Inflammatory macrophage treated with lipopolysaccharide for 4 hours (primary cell): ENCODE data around the gene MBD5.
A peak's percentile ranks its signal among the peaks of the same experiment; 100 is the strongest.

Source experiments
- DNase-seq: peaks from one replicate; pipeline ENCODE4 v3.0.0-alpha.2; 2020

MBD5 gene

GRCh38 chr2:148234143-148234542 lies 213.3 kb downstream of the MBD5 start:
- no peak for DNase-seq

- DNase-seq, result no peak
Measured at GRCh38 chr2:148237911-148238310, 217.0 kb downstream of the MBD5 start.

GRCh38 chr2:148238561-148238960 lies 217.7 kb downstream of the MBD5 start:
- no peak for DNase-seq

GRCh38 chr2:148240838-148241237 lies 219.9 kb downstream of the MBD5 start:
- DNase-seq, result no peak

GRCh38 chr2:148244593-148245292 lies 223.9 kb downstream of the MBD5 start:
- DNase-seq, result no peak

- DNase-seq, result no peak
Measured at GRCh38 chr2:148251993-148252392, 231.1 kb downstream of the MBD5 start.

- no peak for DNase-seq
Measured at GRCh38 chr2:148252646-148253045, 231.8 kb downstream of the MBD5 start.

- no peak for DNase-seq
Measured at GRCh38 chr2:148253685-148254084, 232.8 kb downstream of the MBD5 start.

GRCh38 chr2:148255929-148256328 lies 235.0 kb downstream of the MBD5 start:
- no peak for DNase-seq

- no peak for DNase-seq
Measured at GRCh38 chr2:148257276-148257675, 236.4 kb downstream of the MBD5 start.

- no peak for DNase-seq
Measured at GRCh38 chr2:148258124-148258523, 237.2 kb downstream of the MBD5 start.

GRCh38 chr2:148259674-148260073 lies 238.8 kb downstream of the MBD5 start:
- no peak for DNase-seq

GRCh38 chr2:148263890-148264289 lies 243.0 kb downstream of the MBD5 start:
- DNase-seq, result no peak

GRCh38 chr2:148273158-148273691 lies 252.3 kb downstream of the MBD5 start:
- DNase-seq, result no peak

GRCh38 chr2:148279216-148279615 lies 258.3 kb downstream of the MBD5 start:
- DNase-seq, result no peak

GRCh38 chr2:148282201-148282600 lies 261.3 kb downstream of the MBD5 start:
- DNase-seq, result peak; percentile 12

GRCh38 chr2:148292431-148292830 lies 271.5 kb downstream of the MBD5 start:
- DNase-seq, result no peak

- DNase-seq, result peak; percentile 25
Measured at GRCh38 chr2:148298196-148298595, 277.3 kb downstream of the MBD5 start.

- DNase-seq, result no peak
Measured at GRCh38 chr2:148299616-148300015, 278.7 kb downstream of the MBD5 start.

GRCh38 chr2:148300544-148300943 lies 279.7 kb downstream of the MBD5 start:
- no peak for DNase-seq

GRCh38 chr2:148301362-148301761 lies 280.5 kb downstream of the MBD5 start:
- DNase-seq, result no peak

GRCh38 chr2:148302526-148302925 lies 281.6 kb downstream of the MBD5 start:
- DNase-seq, result no peak

GRCh38 chr2:148303161-148303560 lies 282.3 kb downstream of the MBD5 start:
- DNase-seq, result no peak

- DNase-seq, result no peak
Measured at GRCh38 chr2:148305476-148305875, 284.6 kb downstream of the MBD5 start.

- DNase-seq, result no peak
Measured at GRCh38 chr2:148306027-148306426, 285.1 kb downstream of the MBD5 start.
